Activated T-helper 2 cell treated with anti-CD3 and anti-CD28 coated beads, Interferon-gamma antibody, Interleukin-2, Interleukin-4, amounts not matched to agents 10 μg/mL and 5 μg/mL and 100 μg/mL, durations not matched to agents 14 hours and 24 hours and 36 hours (primary cell): ENCODE measurements around the gene NR3C2. TPM values are rescaled to one million over a fixed set of nuclear protein-coding genes. Genes with fewer than 3 reads are reported as not detected.
A peak's percentile ranks its signal among the peaks of the same experiment; 100 is the strongest.

ENCODE experiments used
- DNase-seq: peaks from one replicate; pipeline ENCODE4 v3.0.0; 2021; ENCODE audit warnings: low spot score
- H3K27ac Mint-ChIP-seq: one replicate; pipeline ENCODE4 v1.8.0; 2021; ENCODE audit warnings: mixed read lengths
- H3K27me3 Mint-ChIP-seq: one replicate; pipeline ENCODE4 v1.8.0; 2021; ENCODE audit warnings: low read depth, mixed read lengths
- H3K36me3 Mint-ChIP-seq: one replicate; pipeline ENCODE4 v1.8.0; 2021; ENCODE audit warnings: low read depth, mixed read lengths
- H3K4me1 Mint-ChIP-seq: one replicate; pipeline ENCODE4 v1.8.0; 2021; ENCODE audit warnings: low read depth, mixed read lengths
- H3K4me3 Mint-ChIP-seq: one replicate; pipeline ENCODE4 v1.8.0; 2021; ENCODE audit warnings: low read depth, mild to moderate bottlenecking, moderate library complexity, mixed read lengths
- H3K9me3 Mint-ChIP-seq: one replicate; pipeline ENCODE4 v1.8.0; 2021; ENCODE audit warnings: mixed read lengths
- intact Hi-C: fragments of 100-400 bp; cut with micrococcal nuclease; formaldehyde crosslinking; loops from one replicate; pipeline ENCODE4 v1.15.1; 2023
- total RNA-seq: library from RNA; stranded (reverse); gene quantifications from 2 replicates; pipeline ENCODE4 v1.2.3, GENCODE V29; 2022

NR3C2 gene
- total RNA-seq: 0.21 and 0.32 TPM in 2 replicates

DNA sequence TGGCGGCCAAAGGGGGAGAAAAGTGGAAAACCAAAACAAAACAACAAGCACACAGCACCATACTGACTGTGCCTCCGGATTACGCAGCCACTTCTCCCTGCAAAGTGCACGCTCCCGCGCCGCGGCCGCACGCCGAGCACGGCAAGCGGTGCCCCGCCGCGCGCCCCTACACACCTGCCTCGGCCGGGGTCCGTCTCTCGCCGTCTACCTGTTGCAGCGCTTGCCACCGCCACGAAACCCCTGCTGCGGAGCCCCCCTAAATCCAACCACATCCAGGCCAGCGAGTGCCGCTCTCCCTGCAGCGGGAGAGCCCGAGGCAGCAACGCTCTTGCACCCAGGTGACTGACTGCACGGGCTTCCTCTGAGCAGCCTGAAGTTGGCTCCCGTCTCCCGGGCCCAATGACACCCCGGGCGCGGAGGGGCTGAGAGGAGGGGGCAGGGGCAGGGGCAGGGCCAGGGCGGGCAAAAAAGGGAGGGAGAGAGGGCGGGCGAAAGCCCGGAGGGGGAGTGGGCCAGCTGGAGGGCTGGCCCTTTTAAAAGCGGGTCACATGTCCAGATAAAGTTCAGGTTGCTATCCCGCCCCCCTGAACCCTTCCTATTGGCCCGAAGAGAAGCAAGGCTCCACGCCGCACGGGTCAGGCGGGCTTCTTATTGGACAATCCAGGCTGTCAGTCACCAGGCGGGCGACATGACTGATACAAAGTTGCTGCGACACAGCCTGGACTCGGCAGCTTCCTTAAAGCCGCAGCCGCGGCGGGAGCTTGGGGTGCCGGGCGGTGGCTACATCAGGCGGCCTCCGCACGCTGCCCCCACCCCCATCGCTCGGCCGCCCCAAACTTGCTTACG is at the start of gene NR3C2:
Gene NR3C2, minus strand, starts transcription at position 429 of the 846 bp plus-strand sequence.
- H3K4me1 Mint-ChIP-seq: peaks cover 19% of the 10 kb centered on the region
- DNase-seq: peak; percentile 95
- peaks cover 51% of the 10 kb centered on the region for H3K27me3 Mint-ChIP-seq
- H3K36me3 Mint-ChIP-seq: no peaks in the 10 kb centered on the region
- peak within 1 kb of the TSS; percentile 46 for H3K27ac Mint-ChIP-seq
- peak within 1 kb of the TSS; percentile 93 for H3K4me3 Mint-ChIP-seq
- H3K9me3 Mint-ChIP-seq: no peaks in the 10 kb centered on the region
- intact Hi-C loops: loop anchor here (5.0 to 10.0 kb wide), 3 partner anchors 385 to 825 kb away; partner anchors contain the start of genes PRMT9 and TMEM184C

GRCh38 chr4:148487181-148487580 is 45.0 kb upstream of the NR3C2 start:
- Mint-ChIP-seq H3K36me3 (no peaks in the 10 kb centered on the region), H3K9me3 (no peaks in the 10 kb centered on the region), H3K27ac (no peak overlapping the region), H3K27me3 (no peaks in the 10 kb centered on the region), H3K4me1 (no peaks in the 10 kb centered on the region), H3K4me3 (no peak overlapping the region)
- intact Hi-C loops: no loop called here
- no peak for DNase-seq

DNA sequence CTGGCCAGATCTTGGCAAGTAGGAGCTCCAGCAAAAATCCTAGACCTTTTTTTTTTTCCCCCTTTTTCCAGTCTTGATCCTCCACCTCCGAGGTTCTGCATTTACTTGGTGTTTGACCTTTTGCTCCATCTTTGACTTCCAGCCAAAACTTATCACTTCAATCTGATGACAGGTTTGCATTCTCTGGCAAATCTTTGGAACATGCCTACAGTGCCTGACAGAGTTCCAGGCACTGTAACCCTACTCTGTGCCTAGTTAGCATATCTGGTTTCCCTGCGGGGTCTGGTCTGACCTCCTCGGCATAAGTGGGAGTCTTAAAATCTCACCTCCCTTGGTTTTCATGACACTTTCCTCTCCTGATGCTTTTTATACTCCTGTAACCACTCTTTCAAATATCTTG is 39.4 kb upstream of the NR3C2 start:
- Mint-ChIP-seq H3K9me3 (no peaks in the 10 kb centered on the region), H3K4me1 (no peaks in the 10 kb centered on the region), H3K4me3 (no peak overlapping the region), H3K27ac (no peak overlapping the region), H3K27me3 (no peaks in the 10 kb centered on the region), H3K36me3 (no peaks in the 10 kb centered on the region)
- DNase-seq: no peak
- intact Hi-C loops: no loop called here

- H3K4me1 Mint-ChIP-seq: no peaks in the 10 kb centered on the region
- peaks cover 2% of the 10 kb centered on the region for H3K27me3 Mint-ChIP-seq
- H3K4me3 Mint-ChIP-seq: no peak overlapping the region
- DNase-seq: no peak
- no peak overlapping the region for H3K27ac Mint-ChIP-seq
- intact Hi-C loops: no loop called here
- H3K9me3 Mint-ChIP-seq: no peaks in the 10 kb centered on the region
- H3K36me3 Mint-ChIP-seq: no peaks in the 10 kb centered on the region
These were observed 35.1 kb upstream of the NR3C2 start for GRCh38 chr4:148477276-148477675.

DNA sequence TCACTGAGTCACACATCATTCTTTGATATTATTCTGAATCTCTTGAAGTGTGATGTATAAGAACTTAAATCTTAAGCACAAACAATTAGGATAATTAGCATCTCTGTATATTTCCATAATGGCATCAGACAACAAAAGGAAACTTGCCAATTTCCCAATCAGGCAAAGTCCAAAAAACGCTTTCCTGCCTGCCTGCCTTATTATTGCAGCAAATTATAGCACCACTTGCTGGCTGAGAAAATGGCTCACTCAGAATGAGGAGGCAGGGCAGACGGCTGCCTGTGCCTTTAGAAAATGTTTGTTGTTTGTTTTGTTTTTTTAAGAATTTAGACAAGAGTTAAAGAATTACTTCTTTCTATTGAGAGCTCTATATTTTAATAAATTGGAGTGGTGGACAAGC is 27.7 kb upstream of the NR3C2 start:
- no peaks in the 10 kb centered on the region for H3K36me3 Mint-ChIP-seq
- H3K9me3 Mint-ChIP-seq: no peaks in the 10 kb centered on the region
- no peak for DNase-seq
- intact Hi-C loops: no loop called here
- H3K27ac Mint-ChIP-seq: no peak overlapping the region
- H3K4me3 Mint-ChIP-seq: no peak overlapping the region
- H3K27me3 Mint-ChIP-seq: peaks cover 3% of the 10 kb centered on the region
- no peaks in the 10 kb centered on the region for H3K4me1 Mint-ChIP-seq

DNA sequence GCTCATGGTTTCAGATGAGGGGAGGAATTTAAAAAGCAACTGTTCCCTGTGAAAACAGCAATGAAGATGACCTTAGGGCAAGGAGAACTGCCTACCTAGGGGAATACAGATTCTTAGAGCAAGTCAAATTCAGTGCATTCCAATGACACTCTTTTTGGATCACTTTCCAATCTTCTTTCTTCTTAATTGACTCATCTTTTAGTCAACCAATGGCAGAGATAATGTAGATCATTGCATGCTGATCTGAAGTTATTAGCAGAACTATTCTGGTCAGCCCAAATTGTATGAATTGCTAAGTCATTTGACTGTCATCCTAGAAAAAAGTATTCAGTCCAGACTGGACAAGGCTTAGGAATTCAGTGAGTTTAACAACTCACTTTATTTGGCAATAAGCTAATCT is 12.6 kb upstream of the NR3C2 start:
- no peak for DNase-seq
- no peaks in the 10 kb centered on the region for H3K4me1 Mint-ChIP-seq
- peaks cover 9% of the 10 kb centered on the region for H3K27me3 Mint-ChIP-seq
- no peaks in the 10 kb centered on the region for H3K9me3 Mint-ChIP-seq
- no peak overlapping the region for H3K4me3 Mint-ChIP-seq
- no peak overlapping the region for H3K27ac Mint-ChIP-seq
- intact Hi-C loops: no loop called here
- H3K36me3 Mint-ChIP-seq: no peaks in the 10 kb centered on the region

GRCh38 chr4:148453833-148454232 is 11.6 kb upstream of the NR3C2 start:
- no peak overlapping the region for H3K27ac Mint-ChIP-seq
- H3K36me3 Mint-ChIP-seq: no peaks in the 10 kb centered on the region
- H3K27me3 Mint-ChIP-seq: peaks cover 18% of the 10 kb centered on the region
- intact Hi-C loops: no loop called here
- no peaks in the 10 kb centered on the region for H3K9me3 Mint-ChIP-seq
- no peak overlapping the region for H3K4me3 Mint-ChIP-seq
- DNase-seq: no peak
- no peaks in the 10 kb centered on the region for H3K4me1 Mint-ChIP-seq

DNA sequence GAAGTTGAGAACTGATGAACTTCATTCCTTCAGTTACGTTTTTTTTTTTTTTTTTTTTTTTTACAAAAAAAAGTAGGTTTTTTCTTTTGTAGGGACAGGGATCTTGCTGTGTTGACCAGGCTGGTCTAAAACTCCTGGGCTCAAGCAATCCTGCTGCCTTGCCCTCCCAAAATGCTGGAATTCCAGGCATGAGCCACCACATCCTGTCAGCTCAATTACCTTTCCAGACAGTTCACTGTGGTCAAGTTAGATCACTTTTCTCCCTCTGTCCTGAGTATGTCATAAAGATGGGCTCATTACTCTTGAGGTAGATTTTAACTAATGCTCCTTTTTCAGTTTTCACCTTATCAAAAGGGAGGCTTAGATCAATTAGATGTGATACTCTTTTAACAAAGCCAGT is 10.8 kb upstream of the NR3C2 start:
- Mint-ChIP-seq H3K36me3 (no peaks in the 10 kb centered on the region), H3K27ac (no peak overlapping the region), H3K4me3 (no peak overlapping the region), H3K9me3 (no peaks in the 10 kb centered on the region), H3K4me1 (no peaks in the 10 kb centered on the region), H3K27me3 (peaks cover 22% of the 10 kb centered on the region)
- no peak for DNase-seq
- intact Hi-C loops: no loop called here

DNA sequence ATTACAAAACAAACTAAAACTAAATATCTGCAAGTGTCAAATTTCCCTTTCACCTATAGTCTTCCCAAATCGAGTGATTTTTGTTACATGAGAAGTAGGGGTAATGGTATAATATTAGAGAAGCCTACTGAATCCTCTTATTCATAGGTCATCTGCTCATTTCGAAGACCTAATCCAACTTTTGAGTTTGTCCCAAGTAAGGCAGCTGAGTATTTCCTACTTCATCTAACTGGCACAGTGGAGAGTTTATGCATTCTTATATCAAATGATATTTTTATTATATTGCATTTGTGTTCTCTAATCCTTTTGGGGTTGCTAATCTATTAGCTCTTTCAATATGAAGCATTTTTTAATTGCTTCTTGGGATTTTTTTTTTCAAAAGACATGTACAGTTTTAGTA is 7.7 kb upstream of the NR3C2 start:
- H3K9me3 Mint-ChIP-seq: no peaks in the 10 kb centered on the region
- no peaks in the 10 kb centered on the region for H3K36me3 Mint-ChIP-seq
- H3K27me3 Mint-ChIP-seq: peaks cover 43% of the 10 kb centered on the region
- H3K4me3 Mint-ChIP-seq: no peak overlapping the region
- H3K27ac Mint-ChIP-seq: no peak overlapping the region
- intact Hi-C loops: loop anchor here (10.0 kb wide), 1 partner anchor 765 kb away; the partner anchor contains the start of gene PRMT9
- no peak for DNase-seq
- peaks cover 7% of the 10 kb centered on the region for H3K4me1 Mint-ChIP-seq

- Mint-ChIP-seq H3K9me3 (no peaks in the 10 kb centered on the region), H3K27ac (no peak overlapping the region), H3K4me3 (no peak overlapping the region), H3K27me3 (peaks cover 46% of the 10 kb centered on the region), H3K36me3 (no peaks in the 10 kb centered on the region), H3K4me1 (peaks cover 9% of the 10 kb centered on the region)
- no peak for DNase-seq
- intact Hi-C loops: loop anchor here (10.0 kb wide), 1 partner anchor 763 kb away; the partner anchor contains the start of gene PRMT9
These were observed 5.9 kb upstream of the NR3C2 start for GRCh38 chr4:148448141-148448540.

DNA sequence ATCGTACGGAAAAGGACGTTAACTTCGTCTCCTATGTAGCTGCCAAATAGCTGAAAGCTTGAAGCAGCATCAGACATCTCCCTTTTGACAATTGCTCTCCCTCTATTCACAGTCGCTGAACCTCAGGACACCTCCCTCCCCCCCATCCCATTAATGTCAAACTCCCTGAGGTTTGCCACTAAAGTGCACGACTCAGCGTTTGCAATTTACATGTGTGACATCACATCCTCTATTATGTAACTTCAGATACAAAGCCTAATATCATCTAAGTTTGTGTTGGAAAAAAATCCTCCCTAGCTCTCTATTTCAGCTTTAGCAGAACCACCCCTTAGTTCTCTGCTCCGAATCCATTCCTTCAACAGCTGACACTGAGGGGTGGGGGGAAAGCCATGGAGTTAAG is 5.5 kb upstream of the NR3C2 start:
- no peaks in the 10 kb centered on the region for H3K9me3 Mint-ChIP-seq
- H3K36me3 Mint-ChIP-seq: no peaks in the 10 kb centered on the region
- H3K27me3 Mint-ChIP-seq: peaks cover 47% of the 10 kb centered on the region
- H3K4me3 Mint-ChIP-seq: no peak overlapping the region
- H3K4me1 Mint-ChIP-seq: peaks cover 11% of the 10 kb centered on the region
- intact Hi-C loops: loop anchor here (10.0 kb wide), 1 partner anchor 763 kb away; the partner anchor contains the start of gene PRMT9
- no peak overlapping the region for H3K27ac Mint-ChIP-seq
- no peak for DNase-seq

DNA sequence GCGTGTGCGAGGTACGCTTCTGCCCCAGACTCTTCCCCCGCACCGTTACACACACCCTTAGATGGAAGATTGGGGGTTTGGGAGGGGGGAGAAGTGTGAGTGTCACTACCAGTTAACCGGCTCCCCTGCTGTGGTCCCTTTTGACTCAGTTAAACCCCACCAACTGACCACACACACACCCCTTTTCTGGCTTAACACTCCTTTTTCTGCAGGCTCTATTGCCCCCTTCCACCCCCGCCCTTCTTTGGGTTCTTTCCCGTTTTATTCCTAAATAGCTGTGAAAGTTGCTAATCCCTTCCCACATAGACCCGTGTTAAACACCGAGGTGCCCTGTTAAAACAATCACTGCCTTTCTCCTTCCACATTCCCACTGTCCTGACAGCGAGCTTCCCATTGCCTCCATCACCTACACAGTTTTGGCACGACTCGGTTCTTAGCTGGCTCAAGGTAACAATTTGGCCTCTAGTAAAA is 3.7 kb upstream of the NR3C2 start:
- DNase-seq: no peak
- no peak overlapping the region for H3K27ac Mint-ChIP-seq
- intact Hi-C loops: loop anchor here (10.0 kb wide), 1 partner anchor 761 kb away; the partner anchor contains the start of gene PRMT9
- peaks cover 50% of the 10 kb centered on the region for H3K27me3 Mint-ChIP-seq
- peak overlapping the region; percentile 80 for H3K4me3 Mint-ChIP-seq
- H3K9me3 Mint-ChIP-seq: no peaks in the 10 kb centered on the region
- peaks cover 19% of the 10 kb centered on the region for H3K4me1 Mint-ChIP-seq
- no peaks in the 10 kb centered on the region for H3K36me3 Mint-ChIP-seq
